GM19099 (cell line): Measurements from ENCODE around the gene RANBP10.

Experiments
- POLR2A ChIP-seq: IDR thresholded peaks from 3 replicates; pipeline ENCODE4 v1.6.1; 2011; ENCODE audit warnings: low read depth; ENCODE audit not compliant: insufficient read length; ENCODE audit errors: extremely low read depth

Gene RANBP10

GRCh38 chr16:67749436-67750078 lies 56.8 kb downstream of the RANBP10 start:
- TF ChIP-seq POLR2A: no peak

GRCh38 chr16:67748834-67749233 lies 57.5 kb downstream of the RANBP10 start:
- TF ChIP-seq POLR2A: no peak

GRCh38 chr16:67746846-67747245 lies 59.5 kb downstream of the RANBP10 start:
- TF ChIP-seq POLR2A: no peak

DNA sequence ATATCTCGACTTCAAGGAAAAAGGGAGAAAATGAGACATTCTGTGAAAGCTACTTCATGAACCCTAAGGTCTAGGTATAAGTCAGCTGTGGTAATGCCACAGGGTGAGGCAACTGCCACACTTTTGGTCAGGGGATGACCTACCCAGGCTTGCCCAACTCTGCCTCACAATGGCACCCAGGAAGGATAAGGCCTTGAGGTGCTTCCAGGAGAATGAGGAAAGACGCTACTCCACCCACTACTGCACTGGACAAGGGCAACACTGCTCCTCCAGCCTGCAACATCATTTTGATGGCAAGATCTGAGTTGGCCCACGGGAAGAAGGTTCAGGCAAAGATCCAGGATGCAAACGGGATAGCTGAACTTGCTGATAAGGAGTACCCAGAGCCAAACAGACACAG lies 65.2 kb downstream of the RANBP10 start:
- TF ChIP-seq POLR2A: no peak

DNA sequence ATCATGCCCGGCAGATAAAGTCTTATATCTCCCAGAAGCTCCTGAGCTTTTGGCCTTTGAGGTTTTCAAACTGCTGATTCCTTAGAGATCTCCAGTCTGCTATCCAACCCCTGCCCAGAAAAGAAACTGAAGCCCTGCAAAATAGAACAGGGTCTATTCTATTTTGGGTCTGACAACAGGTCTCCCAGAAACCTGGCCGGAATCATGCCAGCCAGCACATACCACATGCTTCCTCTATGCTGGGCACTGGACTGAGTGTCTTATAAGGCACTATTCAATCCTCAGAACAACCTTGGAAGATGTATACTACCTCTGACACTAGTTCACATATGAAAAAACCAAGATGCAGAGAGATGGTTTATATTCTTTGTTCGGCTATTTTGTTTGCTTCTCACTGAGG lies 66.0 kb downstream of the RANBP10 start:
- TF ChIP-seq POLR2A: no peak

DNA sequence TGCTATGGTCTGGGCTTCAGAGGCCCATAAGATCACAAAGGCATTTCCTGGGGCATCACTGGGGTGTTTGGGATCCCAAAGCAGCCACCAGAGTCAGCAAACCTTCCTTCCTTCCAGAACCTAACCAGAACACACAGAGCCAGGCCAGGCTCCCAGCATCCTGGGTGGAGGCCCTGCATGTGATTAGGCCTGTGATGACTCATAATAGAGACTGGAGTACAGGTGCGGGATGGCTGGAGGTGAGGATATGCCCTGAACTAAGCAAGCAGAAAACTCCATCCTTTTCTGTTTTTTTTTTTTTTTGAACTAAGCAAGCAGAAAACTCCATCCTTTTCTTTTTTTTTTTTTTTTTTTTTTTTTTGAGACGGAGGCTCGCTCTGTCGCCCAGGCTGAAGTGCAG lies 69.5 kb downstream of the RANBP10 start:
- TF ChIP-seq POLR2A: no peak

GRCh38 chr16:67734731-67735201 lies 71.6 kb downstream of the RANBP10 start:
- no peak for TF ChIP-seq POLR2A

DNA sequence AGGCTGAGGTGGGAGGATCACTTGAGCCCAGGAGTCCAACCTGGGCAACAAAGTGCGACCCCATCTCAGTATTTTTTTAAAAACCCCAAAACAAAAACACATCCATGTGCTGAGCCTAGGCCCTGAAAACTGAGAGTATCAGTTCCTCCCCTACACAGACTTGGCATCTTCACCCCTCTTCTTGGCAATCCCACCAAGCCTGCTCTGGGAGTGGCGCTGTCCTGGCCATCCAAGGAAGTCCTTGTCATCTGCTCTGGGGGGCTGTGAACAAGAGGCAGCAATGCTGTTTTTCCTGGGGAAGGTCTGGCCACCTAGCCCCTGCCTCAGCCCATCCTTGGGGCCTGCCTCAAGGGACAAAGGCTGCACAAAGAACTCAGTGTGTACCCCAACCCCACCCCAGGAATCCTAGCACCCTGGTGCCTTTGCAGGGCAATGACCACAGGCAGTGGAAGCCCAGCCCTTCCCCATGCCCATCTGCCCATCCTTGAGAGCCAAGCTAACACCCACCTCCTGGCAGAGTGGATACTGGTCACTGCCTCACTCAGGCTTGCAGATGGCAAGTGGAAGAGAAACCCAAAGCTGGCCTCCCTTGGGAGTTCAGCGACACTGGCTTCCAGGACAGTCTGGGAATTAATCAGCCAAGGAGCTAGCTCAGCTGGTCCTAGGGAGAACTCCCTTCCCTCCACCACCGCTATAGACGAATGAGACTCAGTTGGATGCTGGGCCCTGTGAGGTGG lies 72.5 kb downstream of the RANBP10 start:
- TF ChIP-seq POLR2A: no peak

GRCh38 chr16:67731753-67732095 lies 74.6 kb downstream of the RANBP10 start:
- no peak for TF ChIP-seq POLR2A

DNA sequence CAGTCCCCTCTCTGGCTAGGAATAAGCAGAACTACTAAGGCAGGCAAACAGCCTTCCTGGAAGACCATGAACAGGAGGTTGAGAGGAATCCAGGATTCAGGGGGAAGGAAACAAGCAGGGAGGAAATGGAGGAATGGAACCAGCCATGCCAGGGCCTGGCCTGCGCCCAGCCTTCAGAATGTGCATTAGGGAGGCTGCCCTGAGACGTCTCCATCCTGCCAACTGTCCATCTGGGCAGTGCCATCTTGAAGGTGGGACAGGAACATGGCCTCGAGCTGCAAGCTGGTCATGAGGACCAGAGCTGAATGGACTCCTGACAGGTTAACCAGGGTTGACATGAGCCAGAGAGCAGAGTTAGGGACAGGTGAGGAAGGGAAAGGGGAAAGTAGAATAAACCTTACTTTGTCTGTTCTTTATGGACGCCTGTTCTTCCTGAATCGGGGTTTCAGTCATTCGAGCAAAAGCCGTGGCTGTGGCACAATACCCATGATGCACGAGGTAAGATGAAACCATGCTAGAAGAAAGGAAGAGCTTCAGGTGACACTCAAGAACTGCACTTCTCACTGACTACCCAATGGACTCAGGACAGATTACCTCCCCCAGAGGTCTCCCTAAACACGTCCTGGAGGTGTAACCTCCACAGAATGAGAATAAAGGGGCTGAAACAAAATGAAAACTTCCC lies 75.1 kb downstream of the RANBP10 start:
- TF ChIP-seq POLR2A: no peak

- no peak for TF ChIP-seq POLR2A
These were observed 76.0 kb downstream of the RANBP10 start for GRCh38 chr16:67730326-67730725.

- TF ChIP-seq POLR2A: no peak
These were observed 76.6 kb downstream of the RANBP10 start for GRCh38 chr16:67729636-67730248.

DNA sequence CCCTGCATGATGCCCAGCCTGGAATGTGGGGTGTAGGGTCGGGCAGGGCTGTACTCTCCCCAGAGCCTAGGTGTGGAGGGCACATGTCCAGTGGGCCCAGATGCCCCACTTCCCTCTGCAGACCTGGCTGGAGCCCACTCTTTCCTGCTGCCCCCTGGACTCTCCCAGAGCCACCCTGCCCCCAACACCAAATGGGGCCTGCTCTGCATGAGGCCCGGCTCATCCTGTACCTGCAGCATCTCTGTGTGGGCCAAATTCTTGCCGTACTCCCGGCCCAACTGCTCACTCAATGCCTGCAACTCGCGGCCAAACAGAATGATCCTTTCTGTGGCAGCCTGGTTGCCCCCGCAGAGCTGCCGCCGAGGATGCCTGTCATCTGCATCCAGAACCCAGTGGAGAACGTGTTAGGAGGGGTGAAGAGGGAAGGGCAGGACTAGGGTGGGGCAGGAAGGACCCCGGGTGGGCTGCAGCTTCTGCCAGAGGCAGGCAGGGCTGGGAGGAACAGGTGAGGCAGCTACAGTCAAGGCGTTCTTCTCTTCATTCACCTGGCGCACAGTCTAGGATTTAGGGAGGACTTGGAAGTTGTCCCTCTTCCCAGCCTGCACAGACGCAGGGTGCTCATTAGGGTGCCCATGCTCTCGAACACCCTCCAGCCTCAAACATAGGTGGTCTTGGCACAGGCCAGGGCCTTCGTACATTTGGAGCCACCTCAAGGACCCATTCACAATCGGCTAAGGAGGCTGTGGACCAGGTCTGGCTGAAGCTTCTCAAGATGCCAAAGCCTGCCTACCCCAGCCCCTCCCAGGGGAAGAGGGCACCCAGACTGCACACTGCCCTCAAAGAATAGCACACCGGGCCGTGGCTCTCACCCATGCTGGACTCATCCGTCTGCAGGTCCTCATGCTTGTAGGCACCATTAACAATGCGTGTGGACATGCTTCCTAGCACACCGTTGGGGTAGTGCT lies 78.6 kb downstream of the RANBP10 start:
- TF ChIP-seq POLR2A: no peak
